Pulmonary artery endothelial cell (primary cell): ENCODE measurements around the gene BICD1. TPM values are rescaled to one million over a fixed set of nuclear protein-coding genes. Genes with fewer than 3 reads are reported as not detected.
A peak's percentile ranks its signal among the peaks of the same experiment; 100 is the strongest.
"Not testable (repeated sequence)": the region's sequence is repeated elsewhere in the genome, so short reads cannot be mapped to it uniquely, and the experiment has no call there.

ENCODE experiments used
- DNase-seq: peaks from one replicate; pipeline ENCODE4 v3.0.0-alpha.2; 2011; ENCODE audit warnings: low read depth, low spot score
- total RNA-seq: library from RNA; depleted of rRNA; stranded (reverse); fragments of >200 nt; gene quantifications from 2 replicates; pipeline ENCODE4 v1.2.3, GENCODE V29; 2014

BICD1 gene
- total RNA-seq: 8.2 and 13.9 TPM in 2 replicates

GRCh38 chr12:32106517-32107358 lies at the start of gene BICD1:
Gene BICD1, plus strand, starts transcription at chr12:32106847. Its CDS starts 485 bp downstream, at chr12:32107332.
- peak; percentile 47 for DNase-seq

- DNase-seq: no peak
Measured at GRCh38 chr12:32061033-32061432, 45.6 kb upstream of the BICD1 start.

GRCh38 chr12:32062881-32063280 lies 43.8 kb upstream of the BICD1 start:
- DNase-seq: no peak

GRCh38 chr12:32063796-32064195 lies 42.9 kb upstream of the BICD1 start:
- DNase-seq: no peak

- no peak for DNase-seq
Measured at GRCh38 chr12:32066206-32066605, 40.4 kb upstream of the BICD1 start.

GRCh38 chr12:32069071-32069470 lies 37.6 kb upstream of the BICD1 start:
- peak; percentile 13 for DNase-seq

GRCh38 chr12:32069731-32070130 lies 36.9 kb upstream of the BICD1 start:
- no peak for DNase-seq

GRCh38 chr12:32070370-32070769 lies 36.3 kb upstream of the BICD1 start:
- no peak for DNase-seq

GRCh38 chr12:32072102-32072501 lies 34.5 kb upstream of the BICD1 start:
- DNase-seq: no peak

GRCh38 chr12:32074432-32074831 lies 32.2 kb upstream of the BICD1 start:
- DNase-seq: no peak

GRCh38 chr12:32076941-32077340 lies 29.7 kb upstream of the BICD1 start:
- no peak for DNase-seq

- DNase-seq: no peak
Measured at GRCh38 chr12:32080435-32080834, 26.2 kb upstream of the BICD1 start.

- no peak for DNase-seq
Measured at GRCh38 chr12:32083489-32083888, 23.2 kb upstream of the BICD1 start.

GRCh38 chr12:32084017-32084688 lies 22.5 kb upstream of the BICD1 start:
- no peak for DNase-seq

GRCh38 chr12:32084753-32085152 lies 21.9 kb upstream of the BICD1 start:
- DNase-seq: no peak

- no peak for DNase-seq
Measured at GRCh38 chr12:32087306-32087705, 19.3 kb upstream of the BICD1 start.

GRCh38 chr12:32089156-32089555 lies 17.5 kb upstream of the BICD1 start:
- no peak for DNase-seq

GRCh38 chr12:32089586-32089985 lies 17.1 kb upstream of the BICD1 start:
- no peak for DNase-seq

- no peak for DNase-seq
Measured at GRCh38 chr12:32091696-32092095, 15.0 kb upstream of the BICD1 start.

- no peak for DNase-seq
Measured at GRCh38 chr12:32098112-32098511, 8.5 kb upstream of the BICD1 start.

GRCh38 chr12:32099275-32099674 lies 7.4 kb upstream of the BICD1 start:
- not testable (repeated sequence) for DNase-seq

GRCh38 chr12:32100361-32100760 lies 6.3 kb upstream of the BICD1 start:
- DNase-seq: no peak

- DNase-seq: no peak
Measured at GRCh38 chr12:32100888-32101287, 5.8 kb upstream of the BICD1 start.
